Measurements from ENCODE around the gene RIPOR2.

The RIPOR2 gene

DNA sequence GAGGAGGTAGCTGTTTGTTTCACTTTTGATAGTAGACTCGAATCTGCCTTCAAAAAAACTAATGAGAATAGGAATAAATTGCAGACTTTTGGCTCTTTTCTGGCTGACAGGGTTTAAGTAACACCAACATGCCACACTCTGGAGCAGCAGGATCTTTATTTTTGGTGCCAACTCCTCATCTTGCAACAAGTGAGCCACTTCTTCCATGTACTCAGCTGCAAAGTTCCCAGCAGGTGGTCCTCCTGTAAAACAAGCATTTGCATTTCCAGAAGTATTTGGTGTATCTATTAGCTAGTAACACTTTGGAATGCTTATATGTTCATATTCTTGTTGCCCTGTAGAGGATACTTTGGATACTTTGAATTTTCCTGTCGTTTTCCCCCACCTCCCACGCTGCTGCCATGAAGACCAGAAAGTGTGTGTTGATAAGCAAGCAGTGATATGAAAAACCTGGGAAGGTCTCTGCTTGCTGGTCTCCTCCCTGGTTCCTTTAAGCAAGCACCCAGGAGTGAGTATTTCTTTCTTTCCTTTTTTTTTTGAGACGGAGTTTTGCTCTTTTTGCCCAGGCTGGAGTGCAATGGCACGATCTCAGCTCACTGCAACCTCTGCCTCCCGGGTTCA lies 138.1 kb downstream of the RIPOR2 start:
- no peak overlapping the region for H3K4me3 ChIP-seq (ENCODE audit: low read depth, low read length)
- TF ChIP-seq CTCF (IDR thresholded peaks at IDR 0.05; ENCODE audit: borderline replicate concordance, insufficient read depth, low read depth, low read length), result no peak

DNA sequence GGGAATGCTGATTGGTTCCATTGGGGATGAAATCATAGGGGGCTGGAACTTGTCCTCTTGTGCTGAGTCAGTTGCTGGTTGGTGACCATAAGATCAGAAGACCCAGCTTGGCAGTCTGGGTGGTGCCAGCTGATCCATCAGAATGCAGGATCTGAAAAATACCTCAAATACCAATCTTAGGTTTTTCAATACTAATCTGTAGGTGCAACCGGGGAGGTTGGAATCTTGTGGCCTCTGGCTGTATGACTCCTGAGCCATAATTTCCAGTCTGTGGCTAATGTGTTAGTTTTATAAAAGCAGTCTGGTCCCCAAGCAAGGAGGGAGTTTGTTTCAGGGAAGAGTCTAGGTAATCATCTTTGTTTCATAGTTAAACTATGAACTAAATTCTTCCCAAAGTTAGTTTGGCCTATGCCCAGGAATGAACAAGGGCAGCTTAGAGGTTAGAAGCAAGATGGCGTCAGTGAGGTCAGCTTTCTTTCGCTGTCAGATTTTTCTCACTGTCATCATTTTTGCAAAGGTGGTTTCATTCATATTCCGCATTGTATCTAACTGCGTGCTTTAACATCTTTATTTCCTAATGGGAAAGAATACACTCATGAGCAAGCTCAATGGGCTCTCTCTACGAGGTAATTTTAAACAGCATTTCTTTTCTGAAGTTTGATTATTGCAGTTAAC lies 139.0 kb downstream of the RIPOR2 start:
- TF ChIP-seq CTCF (IDR thresholded peaks at IDR 0.05; ENCODE audit: borderline replicate concordance, insufficient read depth, low read depth, low read length), result no peak
- H3K4me3 ChIP-seq (ENCODE audit: low read depth, low read length), result no peak overlapping the region

GRCh38 chr6:24795106-24795505 lies 140.7 kb downstream of the RIPOR2 start:
- no peak for TF ChIP-seq CTCF (IDR thresholded peaks at IDR 0.05; ENCODE audit: borderline replicate concordance, insufficient read depth, low read depth, low read length)
- no peak overlapping the region for H3K4me3 ChIP-seq (ENCODE audit: low read depth, low read length)

GRCh38 chr6:24788031-24788665 lies 147.6 kb downstream of the RIPOR2 start:
- TF ChIP-seq CTCF (IDR thresholded peaks at IDR 0.05; ENCODE audit: borderline replicate concordance, insufficient read depth, low read depth, low read length), result no peak
- no peak overlapping the region for H3K4me3 ChIP-seq (ENCODE audit: low read depth, low read length)

DNA sequence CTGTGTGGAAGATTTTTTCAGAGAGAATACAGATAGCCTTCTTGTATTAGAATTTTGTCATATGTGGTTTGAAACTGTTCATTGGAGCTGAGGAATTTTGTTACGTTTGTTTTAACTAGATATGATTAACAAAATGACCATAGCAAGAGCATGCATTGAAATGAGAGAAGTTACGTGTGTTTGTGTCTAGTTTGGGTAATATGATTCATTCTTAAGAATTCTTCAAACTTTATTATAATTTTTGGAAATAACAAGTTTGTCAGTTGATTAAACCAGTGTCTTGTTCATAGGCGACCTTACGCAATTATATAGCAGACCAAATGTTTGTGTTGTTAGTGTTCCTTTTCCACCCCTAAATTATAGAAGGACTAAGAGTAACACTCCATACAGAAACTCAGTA lies 155.6 kb downstream of the RIPOR2 start:
- no peak for TF ChIP-seq CTCF (IDR thresholded peaks at IDR 0.05; ENCODE audit: borderline replicate concordance, insufficient read depth, low read depth, low read length)
- H3K4me3 ChIP-seq (ENCODE audit: low read depth, low read length), result no peak overlapping the region

- no peak for TF ChIP-seq CTCF (IDR thresholded peaks at IDR 0.05; ENCODE audit: borderline replicate concordance, insufficient read depth, low read depth, low read length)
- H3K4me3 ChIP-seq (ENCODE audit: low read depth, low read length), result no peak overlapping the region
Measured at GRCh38 chr6:24779416-24780016, 156.2 kb downstream of the RIPOR2 start.

Data from GM12875 (cell line).